Esophagus muscularis mucosa (tissue), 3 donors: Measurements from ENCODE around the gene ATP4B.

Experiments used
- POLR2A ChIP-seq: fragments of 450-650 bp; IDR thresholded peaks from one replicate; pipeline ENCODE4 v1.6.1; 2017; ENCODE audit warnings: antibody characterized with exemption, moderate library complexity, mild to moderate bottlenecking, low read depth
- TF ChIP-seq, protein P1 (sequence below), 3 experiments: fragments of 200-600 bp in 2 of 3; fragments of 450-650 bp in 1 of 3; sonication (generic) in 2 of 3; IDR thresholded peaks; one replicate each; pipeline ENCODE4 v1.5.1; 2017 to 2019; ENCODE audit warnings: antibody characterized with exemption in 3 of 3, mild to moderate bottlenecking in 2 of 3, moderate library complexity in 1 of 3

DNA sequence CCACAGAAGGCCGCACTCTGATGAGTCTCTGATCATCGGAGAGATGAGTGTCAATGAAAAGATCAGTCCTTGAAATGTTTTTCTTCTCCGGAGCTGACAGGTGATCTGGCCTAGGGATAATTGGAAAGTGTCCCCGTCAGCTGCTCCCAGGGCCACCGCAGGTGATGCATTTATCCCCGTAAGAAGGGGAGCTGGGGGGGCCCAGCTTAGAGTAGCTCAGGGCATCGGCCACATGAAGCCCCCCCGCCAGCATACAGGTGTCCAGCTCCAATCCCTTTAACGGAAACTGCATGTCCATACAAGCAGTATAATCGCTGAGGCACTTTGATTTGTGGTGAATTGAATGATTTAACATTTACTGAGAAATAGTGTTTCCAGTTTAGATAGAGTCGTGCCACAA lies 27.7 kb downstream of the ATP4B start:
- TF ChIP-seq, protein P1, sequence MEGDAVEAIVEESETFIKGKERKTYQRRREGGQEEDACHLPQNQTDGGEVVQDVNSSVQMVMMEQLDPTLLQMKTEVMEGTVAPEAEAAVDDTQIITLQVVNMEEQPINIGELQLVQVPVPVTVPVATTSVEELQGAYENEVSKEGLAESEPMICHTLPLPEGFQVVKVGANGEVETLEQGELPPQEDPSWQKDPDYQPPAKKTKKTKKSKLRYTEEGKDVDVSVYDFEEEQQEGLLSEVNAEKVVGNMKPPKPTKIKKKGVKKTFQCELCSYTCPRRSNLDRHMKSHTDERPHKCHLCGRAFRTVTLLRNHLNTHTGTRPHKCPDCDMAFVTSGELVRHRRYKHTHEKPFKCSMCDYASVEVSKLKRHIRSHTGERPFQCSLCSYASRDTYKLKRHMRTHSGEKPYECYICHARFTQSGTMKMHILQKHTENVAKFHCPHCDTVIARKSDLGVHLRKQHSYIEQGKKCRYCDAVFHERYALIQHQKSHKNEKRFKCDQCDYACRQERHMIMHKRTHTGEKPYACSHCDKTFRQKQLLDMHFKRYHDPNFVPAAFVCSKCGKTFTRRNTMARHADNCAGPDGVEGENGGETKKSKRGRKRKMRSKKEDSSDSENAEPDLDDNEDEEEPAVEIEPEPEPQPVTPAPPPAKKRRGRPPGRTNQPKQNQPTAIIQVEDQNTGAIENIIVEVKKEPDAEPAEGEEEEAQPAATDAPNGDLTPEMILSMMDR (IDR thresholded peaks at IDR 0.05), result no peak
- no peak for TF ChIP-seq POLR2A
